Thyroid gland (tissue), 4 donors: ENCODE results near the gene SUCLG2. TPM values are rescaled to one million over a fixed set of nuclear protein-coding genes. Genes with fewer than 3 reads are reported as not detected.

Experiments
- DNase-seq, 2 donors: peaks; one replicate each; pipeline ENCODE4 v3.0.0-alpha.2; 2019
- H3K27ac ChIP-seq, 3 donors: fragments of 200-600 bp; sonication (generic); 1 replicate in 2 of 3; 2 replicates in 1 of 3; pipeline ENCODE4 v1.5.1; 2016 to 2019; ENCODE audit warnings: mild to moderate bottlenecking in 1 of 3, moderate library complexity in 1 of 3
- H3K27me3 ChIP-seq: fragments of 200-600 bp; sonication (generic); one replicate; pipeline ENCODE4 v1.5.1; 2019
- H3K36me3 ChIP-seq, 2 donors: fragments of 200-600 bp; sonication (generic); one replicate each; pipeline ENCODE4 v1.5.1; 2016 to 2019
- H3K4me1 ChIP-seq, 2 donors: fragments of 200-600 bp; sonication (generic); one replicate each; pipeline ENCODE4 v1.5.1; 2017 to 2019
- H3K4me3 ChIP-seq, 3 donors: fragments of 200-600 bp; sonication (generic); replicated peaks in 1 of 3; 1 replicate in 2 of 3; 2 replicates in 1 of 3; pipeline ENCODE4 v1.5.1; 2016; ENCODE audit warnings: mild to moderate bottlenecking in 1 of 3
- H3K9me3 ChIP-seq: fragments of 200-600 bp; sonication (generic); one replicate; pipeline ENCODE4 v1.5.1; 2017
- CTCF ChIP-seq, 6 experiments: fragments of 200-600 bp in 3 of 6; fragments of 450-650 bp in 3 of 6; sonication (generic) in 3 of 6; IDR thresholded peaks; one replicate each; pipeline ENCODE4 v1.5.1; 2016 to 2019; ENCODE audit warnings: antibody characterized with exemption in 6 of 6, mild to moderate bottlenecking in 2 of 6, inconsistent platforms in 1 of 6, moderate library complexity in 1 of 6
- POLR2A ChIP-seq, 2 donors: fragments of 450-650 bp; IDR thresholded peaks; one replicate each; pipeline ENCODE4 v1.6.1; 2017; ENCODE audit warnings: antibody characterized with exemption in 2 of 2, mild to moderate bottlenecking in 2 of 2, moderate library complexity in 1 of 2
- WGBS, 2 donors: methylation state at CpG; one replicate each; pipeline ENCODE4 v1.1.5; 2017; 5-methylcytosine and 5-hydroxymethylcytosine counted together
- intact Hi-C: fragments of 100-400 bp; cut with DNase I; formaldehyde crosslinking; loops from one replicate; pipeline ENCODE4 v1.15.1; 2023
- total RNA-seq, 4 donors: library from RNA; depleted of rRNA; stranded (reverse); fragments of >200 nt; gene quantifications; one replicate each; pipeline ENCODE4 v1.2.3, GENCODE V29; 2016

SUCLG2 gene
- total RNA-seq, 4 donors from 2014 or later = 64.4 to 70.9 (median 70.7) TPM

- no peaks in the 10 kb centered on the region for H3K27me3 ChIP-seq
- 91 to 93% methylated on average over 5 of the region's 5 CpGs for WGBS, 2 donors
- TF ChIP-seq CTCF (IDR thresholded peaks at IDR 0.05) (no peak), POLR2A (IDR thresholded peaks at IDR 0.05) (no peak)
Measured at GRCh38 chr3:67521053-67521646, 133.3 kb downstream of the SUCLG2 start.

GRCh38 chr3:67518236-67518635 is 136.2 kb downstream of the SUCLG2 start:
- TF ChIP-seq CTCF (IDR thresholded peaks at IDR 0.05) = no peak
- TF ChIP-seq POLR2A (IDR thresholded peaks at IDR 0.05) = no peak
- intact Hi-C loops = no loop called here
- Histone ChIP-seq H3K27ac (no peak overlapping the region), H3K9me3 (no peaks in the 10 kb centered on the region), H3K4me1 (no peaks in the 10 kb centered on the region), H3K4me3 (no peak overlapping the region), H3K36me3 (no peaks in the 10 kb centered on the region), H3K27me3 (no peaks in the 10 kb centered on the region)
- DNase-seq = no peak
- 94 to 98% methylated on average over 4 of the region's 4 CpGs for WGBS, 2 donors

More at GRCh38 chr3:67521053-67521646, 133.3 kb downstream of the SUCLG2 start:
- Histone ChIP-seq H3K4me1 (no peaks in the 10 kb centered on the region), H3K9me3 (no peaks in the 10 kb centered on the region), H3K4me3 (no peak overlapping the region), H3K27ac (no peak overlapping the region), H3K36me3 (no peaks in the 10 kb centered on the region)
- no peak for DNase-seq
- intact Hi-C loops = no loop called here

GRCh38 chr3:67517781-67518180 is 136.6 kb downstream of the SUCLG2 start:
- H3K27ac ChIP-seq = no peak overlapping the region
- no peaks in the 10 kb centered on the region for H3K4me1 ChIP-seq
- H3K36me3 ChIP-seq = no peaks in the 10 kb centered on the region
- no peaks in the 10 kb centered on the region for H3K27me3 ChIP-seq
- TF ChIP-seq POLR2A (IDR thresholded peaks at IDR 0.05) (no peak), CTCF (IDR thresholded peaks at IDR 0.05) (no peak)
- H3K4me3 ChIP-seq = no peak overlapping the region
- intact Hi-C loops = no loop called here
- no peaks in the 10 kb centered on the region for H3K9me3 ChIP-seq
- WGBS, 2 donors = 88 to 94% methylated on average over 2 of the region's 2 CpGs
- no peak for DNase-seq

GRCh38 chr3:67516496-67516895 is 137.9 kb downstream of the SUCLG2 start:
- 90 to 100% methylated on average over 2 of the region's 2 CpGs for WGBS, 2 donors
- no peak overlapping the region for H3K4me3 ChIP-seq
- H3K36me3 ChIP-seq = no peaks in the 10 kb centered on the region
- no peak for TF ChIP-seq POLR2A (IDR thresholded peaks at IDR 0.05)
- no peak for TF ChIP-seq CTCF (IDR thresholded peaks at IDR 0.05)
- H3K9me3 ChIP-seq = no peaks in the 10 kb centered on the region
- no peaks in the 10 kb centered on the region for H3K4me1 ChIP-seq
- H3K27me3 ChIP-seq = no peaks in the 10 kb centered on the region
- intact Hi-C loops = no loop called here
- no peak overlapping the region for H3K27ac ChIP-seq
- DNase-seq = no peak

GRCh38 chr3:67515778-67516177 is 138.6 kb downstream of the SUCLG2 start:
- Histone ChIP-seq H3K4me3 (no peak overlapping the region), H3K27ac (no peak overlapping the region), H3K36me3 (no peaks in the 10 kb centered on the region), H3K4me1 (no peaks in the 10 kb centered on the region), H3K27me3 (no peaks in the 10 kb centered on the region), H3K9me3 (no peaks in the 10 kb centered on the region)
- intact Hi-C loops = no loop called here
- 53 to 64% methylated on average over 3 of the region's 3 CpGs for WGBS, 2 donors
- DNase-seq = no peak
- TF ChIP-seq POLR2A (IDR thresholded peaks at IDR 0.05) (no peak), CTCF (IDR thresholded peaks at IDR 0.05) (no peak)
